KOPT-K1 (cell line): Measurements from ENCODE around the gene IGSF3.

Experiments used
- H3K27ac ChIP-seq: fragments of 200-600 bp; sonication (generic); 2 replicates; pipeline ENCODE4 v1.5.1; 2016; ENCODE audit warnings: antibody characterized with exemption, mild to moderate bottlenecking, low read depth, low read length; ENCODE audit not compliant: poor library complexity, severe bottlenecking
- H3K36me3 ChIP-seq: fragments of 200-600 bp; sonication (generic); 2 replicates; pipeline ENCODE4 v1.5.1; 2017; ENCODE audit warnings: antibody characterized with exemption, mild to moderate bottlenecking, low read length, moderate library complexity; ENCODE audit not compliant: insufficient read depth
- H3K9me3 ChIP-seq: fragments of 200-600 bp; sonication (generic); 2 replicates; pipeline ENCODE4 v1.5.1; 2017; ENCODE audit warnings: antibody characterized with exemption, low read length, mild to moderate bottlenecking; ENCODE audit not compliant: insufficient read depth, poor library complexity, severe bottlenecking

Gene IGSF3

GRCh38 chr1:116537898-116538297 is 129.6 kb downstream of the IGSF3 start:
- Histone ChIP-seq H3K27ac (no peak overlapping the region), H3K9me3 (peaks cover 8% of the 10 kb centered on the region), H3K36me3 (peaks cover 100% of the 10 kb centered on the region)

DNA sequence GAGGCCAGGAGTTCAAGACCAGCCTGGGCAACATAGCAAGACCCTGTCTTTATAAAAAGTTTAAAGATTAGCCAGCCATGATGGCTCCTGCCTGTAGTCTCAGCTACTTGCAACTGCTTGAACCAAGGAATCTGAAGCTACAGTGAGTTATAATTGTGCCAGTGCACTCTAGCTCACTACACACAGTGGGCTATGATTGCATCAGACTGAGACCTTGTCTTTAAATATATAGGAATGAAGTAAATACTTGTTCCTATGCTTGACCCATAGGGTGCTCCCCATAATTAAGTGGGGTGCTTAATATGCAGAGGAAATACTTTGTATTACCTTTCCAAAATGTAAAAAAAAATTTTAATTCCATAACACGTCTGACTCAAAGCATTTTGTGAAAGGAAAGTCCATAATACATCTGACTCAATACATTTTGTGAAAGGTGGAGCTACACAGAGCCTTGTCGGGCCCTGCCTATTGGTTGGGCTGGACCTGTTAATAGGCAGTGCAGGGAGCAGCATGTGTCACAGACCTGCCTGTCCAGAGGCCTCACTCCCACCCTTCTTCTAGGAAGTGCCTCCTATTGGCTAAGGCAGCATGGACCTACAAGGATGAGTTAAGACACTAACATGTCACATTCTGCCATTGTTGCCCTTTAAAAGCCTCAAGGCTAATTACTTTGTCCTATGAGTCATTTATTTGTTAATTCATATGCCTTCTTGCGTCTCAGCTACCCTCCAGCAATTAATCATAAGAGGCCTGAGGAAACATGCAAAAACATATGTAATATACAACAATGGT is 130.3 kb downstream of the IGSF3 start:
- Histone ChIP-seq H3K36me3 (peaks cover 100% of the 10 kb centered on the region), H3K27ac (no peak overlapping the region), H3K9me3 (peaks cover 8% of the 10 kb centered on the region)

- H3K36me3 ChIP-seq = peaks cover 99% of the 10 kb centered on the region
- H3K27ac ChIP-seq = no peak overlapping the region
- peaks cover 10% of the 10 kb centered on the region for H3K9me3 ChIP-seq
Observed at GRCh38 chr1:116534014-116534739, 133.4 kb downstream of the IGSF3 start.

- H3K36me3 ChIP-seq = peaks cover 98% of the 10 kb centered on the region
Observed at GRCh38 chr1:116533429-116533820, 134.1 kb downstream of the IGSF3 start.

GRCh38 chr1:116532671-116533428 is 134.7 kb downstream of the IGSF3 start:
- peaks cover 23% of the 10 kb centered on the region for H3K9me3 ChIP-seq
- no peak overlapping the region for H3K27ac ChIP-seq
- H3K36me3 ChIP-seq = peaks cover 98% of the 10 kb centered on the region

More at GRCh38 chr1:116533429-116533820, 134.1 kb downstream of the IGSF3 start:
- no peak overlapping the region for H3K27ac ChIP-seq
- H3K9me3 ChIP-seq = peaks cover 17% of the 10 kb centered on the region

GRCh38 chr1:116531917-116532316 is 135.6 kb downstream of the IGSF3 start:
- Histone ChIP-seq H3K27ac (no peak overlapping the region), H3K9me3 (peaks cover 32% of the 10 kb centered on the region), H3K36me3 (peaks cover 98% of the 10 kb centered on the region)

DNA sequence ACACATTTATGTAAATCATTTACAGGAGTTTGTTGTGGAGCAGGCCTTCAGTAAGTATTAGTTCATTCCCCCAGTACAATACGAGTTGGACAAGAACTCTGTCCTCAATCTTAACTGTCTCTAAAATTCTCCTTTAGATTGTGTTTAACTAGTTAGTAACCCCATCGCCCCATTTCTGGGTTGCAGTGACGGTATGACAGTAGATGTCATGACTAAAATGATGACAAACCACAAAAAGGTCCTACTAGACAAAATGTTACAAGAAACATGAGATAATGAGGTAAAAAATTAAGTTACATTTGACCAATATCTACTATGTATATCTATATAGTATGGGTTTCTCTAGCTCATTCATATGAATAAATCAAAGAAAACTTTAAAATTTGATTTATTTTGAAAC is 137.9 kb downstream of the IGSF3 start:
- Histone ChIP-seq H3K27ac (no peak overlapping the region), H3K9me3 (peaks cover 34% of the 10 kb centered on the region), H3K36me3 (peaks cover 83% of the 10 kb centered on the region)

GRCh38 chr1:116529199-116529631 is 138.3 kb downstream of the IGSF3 start:
- Histone ChIP-seq H3K36me3 (peaks cover 82% of the 10 kb centered on the region), H3K9me3 (peaks cover 30% of the 10 kb centered on the region), H3K27ac (no peak overlapping the region)

GRCh38 chr1:116528329-116529083 is 139.0 kb downstream of the IGSF3 start:
- Histone ChIP-seq H3K9me3 (peaks cover 27% of the 10 kb centered on the region), H3K36me3 (peaks cover 79% of the 10 kb centered on the region), H3K27ac (no peak overlapping the region)

DNA sequence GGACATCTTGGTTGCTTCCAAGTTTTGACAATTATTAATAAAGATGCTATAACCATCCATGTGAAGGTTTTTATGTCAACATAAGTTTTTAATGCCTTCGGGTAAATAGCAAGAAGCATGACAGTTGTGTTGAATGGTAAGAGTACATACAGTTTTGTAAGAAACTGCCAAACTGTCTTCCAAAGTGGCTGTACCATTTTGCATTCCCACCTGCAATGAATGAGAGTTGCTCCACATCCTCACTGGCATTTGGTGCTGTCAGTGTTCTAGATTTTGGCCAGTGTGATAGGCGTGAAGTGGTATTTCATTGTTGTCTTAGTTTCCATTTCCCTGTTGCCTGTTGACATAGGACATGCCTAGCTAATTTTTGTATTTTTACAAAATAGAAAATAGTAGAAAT is 142.1 kb downstream of the IGSF3 start:
- Histone ChIP-seq H3K9me3 (peaks cover 27% of the 10 kb centered on the region), H3K27ac (no peak overlapping the region), H3K36me3 (peaks cover 67% of the 10 kb centered on the region)
